Measurements from ENCODE around the gene FUT1. TPM values are rescaled to one million over a fixed set of nuclear protein-coding genes. Genes with fewer than 3 reads are reported as not detected.

FUT1 gene
- total and polyA plus RNA-seq, 8 donors: 6.5 to 29.7 (median 11.4) TPM

- H3K36me3 ChIP-seq: no peaks in the 10 kb centered on the region
- no peak for TF ChIP-seq CTCF (IDR thresholded peaks at IDR 0.05)
- no peaks in the 10 kb centered on the region for H3K27me3 ChIP-seq
- peak overlapping the region; percentile 52 to 92 (median 86) for H3K27ac ChIP-seq
- DNase-seq (peak; percentile 71 to 88 (median 78)), ATAC-seq (peak in 3 of 4 donors; percentile 2 to 24 (median 12)), FAIRE-seq (no peak)
- intact Hi-C loops (cut with DNase I): no loop called here
- H3K4me1 ChIP-seq: peaks cover 0 to 10% (median 7%) of the 10 kb centered on the region in 3 donors
- no peaks in the 10 kb centered on the region for H3K9me3 ChIP-seq
- H3K4me3 ChIP-seq: peak overlapping the region in 2 of 4 donors; percentile 60 to 80
- WGBS, 2 donors: 28 to 30% methylated on average over 35 of the region's 35 CpGs
These were observed 11.1 kb downstream of the FUT1 start for GRCh38 chr19:48741129-48741999.

- Histone ChIP-seq H3K36me3 (no peaks in the 10 kb centered on the region), H3K9me3 (no peaks in the 10 kb centered on the region), H3K4me1 (peaks cover 0 to 10% (median 7%) of the 10 kb centered on the region in 3 donors), H3K27ac (peak within 1 kb of the TSS; percentile 81 to 92 (median 90)), H3K4me3 (peak within 1 kb of the TSS; percentile 35 to 80 (median 60)), H3K27me3 (no peaks in the 10 kb centered on the region)
- TF ChIP-seq CTCF (IDR thresholded peaks at IDR 0.05): no peak
- peak in 4 of 6 donors; percentile 49 to 67 (median 56) for DNase-seq
- peak in 1 of 4 donors; percentile 1 for ATAC-seq
- intact Hi-C loops (cut with DNase I): no loop called here
- no peak for FAIRE-seq
- 32 to 41% methylated on average over 27 of the region's 27 CpGs for WGBS, 2 donors
These were observed 12.1 kb downstream of the FUT1 start, which contains the start of gene RASIP1 for GRCh38 chr19:48740164-48740972. RASIP1 (minus strand) TSS chr19:48740610; CDS start chr19:48740282, 328 bp downstream.

- Histone ChIP-seq H3K27me3 (no peaks in the 10 kb centered on the region), H3K9me3 (no peaks in the 10 kb centered on the region), H3K36me3 (no peaks in the 10 kb centered on the region), H3K4me1 (peaks cover 0 to 10% (median 7%) of the 10 kb centered on the region in 3 donors), H3K4me3 (peak overlapping the region; percentile 35 to 80 (median 60)), H3K27ac (peak overlapping the region; percentile 81 to 92 (median 90))
- intact Hi-C loops (cut with DNase I): no loop called here
- no peak for TF ChIP-seq CTCF (IDR thresholded peaks at IDR 0.05)
- ATAC-seq: peak; percentile 3 to 10 (median 8)
- no peak for FAIRE-seq
- DNase-seq: peak; percentile 64 to 84 (median 72)
- 9% methylated on average over 43 to 51 of the region's 51 CpGs for WGBS, 2 donors
These were observed 12.9 kb downstream of the FUT1 start for GRCh38 chr19:48739404-48740163.

- peaks cover 0 to 10% (median 7%) of the 10 kb centered on the region in 3 donors for H3K4me1 ChIP-seq
- no peak for FAIRE-seq
These were observed 13.7 kb downstream of the FUT1 start for GRCh38 chr19:48738557-48739403.

More at GRCh38 chr19:48738557-48739403, 13.7 kb downstream of the FUT1 start:
- Histone ChIP-seq H3K9me3 (no peaks in the 10 kb centered on the region), H3K4me3 (peak overlapping the region; percentile 35 to 80 (median 60)), H3K27ac (peak overlapping the region; percentile 81 to 92 (median 90)), H3K27me3 (no peaks in the 10 kb centered on the region), H3K36me3 (no peaks in the 10 kb centered on the region)
- ATAC-seq (peak; percentile 77 to 85 (median 82)), DNase-seq (peak; percentile 95 to 99 (median 98))
- WGBS, 2 donors: 1 to 2% methylated on average over 62 to 96 of the region's 96 CpGs
- peak in 2 of 4 donors; percentile 22 to 37 for TF ChIP-seq CTCF (IDR thresholded peaks at IDR 0.05)
- intact Hi-C loops (cut with DNase I): no loop called here

Measured in pancreas (tissue), 10 donors.